Hematopoietic multipotent progenitor cell treated with erythropoietin and hydrocortisone succinate and interleukin-3 and kit ligand, for 6 days (in vitro differentiated cells): ENCODE measurements around the gene ZDHHC3.
"Not testable (repeated sequence)": the region's sequence is repeated elsewhere in the genome, so short reads cannot be mapped to it uniquely, and the experiment has no call there.

ENCODE experiments used
- DNase-seq: peaks from one replicate; pipeline ENCODE4 v3.0.0-alpha.2; 2015

ZDHHC3 gene

DNA sequence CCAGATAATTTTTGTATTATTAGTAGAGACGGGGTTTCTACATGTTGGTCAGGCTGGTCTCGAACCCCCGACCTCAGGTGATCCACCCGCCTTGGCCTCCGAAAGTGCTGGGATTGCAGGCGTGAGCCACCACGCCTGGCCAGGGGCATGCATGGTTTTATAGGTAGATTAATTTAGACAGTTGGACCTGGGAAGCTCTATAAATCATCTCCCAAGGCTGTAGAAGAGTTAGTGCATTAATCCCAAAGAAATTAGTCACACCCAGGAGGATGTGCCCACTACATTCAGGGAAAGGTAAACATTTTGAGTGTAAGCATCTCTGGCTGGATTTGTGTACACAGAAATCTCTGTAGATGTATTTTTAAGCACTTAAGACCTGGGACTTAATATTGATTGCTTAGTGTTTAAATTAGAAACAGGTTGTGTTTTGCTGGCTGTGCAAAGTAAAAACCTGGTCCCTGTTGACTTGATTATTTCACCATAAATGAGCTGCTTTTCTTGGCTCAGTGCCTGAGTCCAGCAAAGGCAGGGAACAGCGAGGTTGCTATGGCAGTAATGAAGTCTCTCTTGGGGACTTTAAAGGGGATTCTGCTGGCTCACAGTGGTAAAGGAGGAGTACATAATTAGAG is 19.3 kb upstream of the ZDHHC3 start:
- DNase-seq, result no peak

DNA sequence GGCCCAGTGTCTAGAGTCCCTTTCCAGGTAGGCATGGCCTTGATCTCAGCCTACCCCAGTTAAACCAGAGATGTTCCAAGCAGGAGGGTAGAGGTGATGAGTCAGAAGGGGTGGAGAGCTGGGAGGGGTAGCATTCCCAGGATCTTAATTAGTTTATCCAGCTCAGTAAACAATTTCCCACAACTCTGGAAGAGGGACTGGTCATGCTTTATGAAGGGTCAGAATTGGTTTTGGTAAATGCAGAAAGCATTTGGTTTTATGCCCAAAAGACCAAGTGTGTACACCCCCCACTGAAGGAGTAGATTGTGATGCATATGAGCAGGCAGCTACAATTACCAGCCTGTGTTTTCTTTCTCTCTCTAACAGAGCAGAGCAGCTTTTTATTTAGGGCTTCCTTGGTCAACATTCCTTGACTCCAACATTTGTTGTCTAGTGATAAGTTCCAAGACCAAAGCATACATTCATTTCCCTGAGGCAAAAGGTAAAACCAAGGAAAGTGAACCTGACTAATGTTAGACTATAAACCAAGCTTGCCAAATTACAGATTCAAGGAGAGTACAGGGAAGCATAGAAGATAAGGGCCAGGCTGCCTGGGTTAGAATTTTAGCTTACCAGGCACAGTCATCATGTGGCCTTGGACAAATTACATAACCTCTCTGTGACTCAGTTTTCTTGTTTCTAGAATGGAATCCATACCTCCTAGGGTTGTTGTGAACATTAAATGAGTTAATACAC is 17.7 kb upstream of the ZDHHC3 start:
- DNase-seq, result no peak

DNA sequence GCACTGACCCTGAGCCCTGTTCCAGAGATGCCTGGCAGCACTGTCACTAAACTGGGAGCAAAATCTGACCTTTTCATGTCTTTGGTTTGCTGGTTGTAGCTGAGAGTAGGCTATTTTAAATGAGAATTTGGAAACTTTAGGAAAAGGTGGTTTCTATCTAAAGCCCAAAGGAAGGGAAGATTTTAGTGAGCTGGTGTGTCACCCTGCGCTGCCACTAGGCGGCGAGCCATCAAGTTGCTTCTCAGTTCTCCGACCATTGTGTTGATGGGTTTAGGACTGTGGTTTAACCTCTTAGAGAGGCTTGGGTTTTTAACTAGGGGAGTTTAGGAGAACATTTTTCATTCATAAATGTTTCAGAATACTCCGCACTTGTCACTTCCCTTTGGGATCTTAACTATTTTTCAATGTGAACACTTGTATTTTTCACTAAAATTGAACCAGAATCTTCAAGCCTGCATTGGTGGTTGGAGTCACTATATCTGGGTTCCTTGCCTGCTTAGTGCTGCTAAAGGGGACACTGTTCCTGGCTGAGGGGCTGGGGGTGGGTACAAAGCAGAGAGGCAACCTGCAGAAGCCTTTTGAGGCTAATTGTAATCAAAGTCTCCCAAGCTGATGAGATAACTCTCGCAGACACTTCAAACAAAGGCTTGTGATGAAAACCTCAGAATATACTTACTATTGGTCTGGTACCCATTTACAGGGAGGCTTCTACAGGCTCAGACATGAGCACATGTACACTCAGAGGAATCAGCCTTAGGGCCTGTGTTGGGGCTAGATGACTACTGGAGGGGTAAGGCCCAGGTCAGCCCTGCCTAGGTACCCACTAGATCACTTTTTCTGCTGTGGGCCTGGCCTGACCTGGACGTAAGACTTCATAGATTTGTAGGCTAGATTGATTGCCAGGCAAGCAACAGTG is 16.8 kb upstream of the ZDHHC3 start:
- peak; percentile 74 for DNase-seq

DNA sequence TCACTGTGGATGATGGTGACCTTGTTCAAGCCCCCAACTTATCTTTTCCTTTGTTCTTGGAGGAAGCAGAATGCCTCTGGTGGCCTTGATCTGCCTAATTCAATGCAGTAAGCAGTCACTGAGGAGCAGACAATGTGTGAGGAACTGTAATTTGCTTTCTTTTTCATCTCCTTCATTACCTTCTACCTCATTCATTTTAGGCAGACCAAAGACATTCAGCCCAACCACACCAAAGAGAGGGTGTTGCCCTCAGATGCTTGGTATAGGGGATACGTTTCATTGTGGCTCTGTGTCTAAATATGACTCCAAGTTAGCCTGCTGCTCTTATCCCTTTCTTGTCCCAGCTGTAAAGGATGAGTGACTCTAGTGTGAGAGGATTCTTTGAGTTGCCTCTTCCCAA is 15.4 kb upstream of the ZDHHC3 start:
- DNase-seq, result no peak

DNA sequence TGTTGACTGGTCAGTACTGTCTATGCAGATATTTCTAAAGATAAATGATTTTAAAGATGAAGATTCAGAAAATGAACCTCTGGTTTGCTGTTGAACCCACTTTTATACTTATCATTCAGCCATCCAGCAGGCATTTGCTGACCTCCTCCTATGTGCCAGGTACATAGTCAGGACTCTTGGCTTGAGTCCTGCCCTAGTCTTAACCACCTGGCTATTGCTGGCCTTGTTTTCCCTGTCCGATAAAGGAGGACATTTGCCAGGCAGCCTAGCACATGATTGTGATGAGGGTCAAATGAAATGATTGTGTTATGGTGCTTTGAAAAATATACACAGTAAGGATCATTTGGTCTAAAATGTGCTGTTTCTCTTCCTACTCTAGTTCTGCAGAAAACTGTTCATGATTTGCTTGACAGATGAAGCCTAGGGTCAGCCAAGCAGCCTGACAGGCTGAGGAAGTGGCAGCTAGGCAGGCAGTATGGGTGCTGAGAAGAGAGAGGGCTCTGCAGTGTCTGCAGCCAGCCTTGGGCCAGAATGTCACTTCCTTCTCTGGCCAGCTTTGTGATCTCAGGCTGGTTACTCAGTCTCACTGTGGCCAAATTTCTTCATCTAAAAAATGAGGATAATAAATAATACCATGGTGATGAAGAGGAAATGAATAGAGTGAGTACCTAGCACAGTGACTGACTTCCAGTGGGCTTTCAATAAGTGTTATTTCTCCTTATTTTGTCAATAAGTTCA is 13.8 kb upstream of the ZDHHC3 start:
- no peak for DNase-seq

DNA sequence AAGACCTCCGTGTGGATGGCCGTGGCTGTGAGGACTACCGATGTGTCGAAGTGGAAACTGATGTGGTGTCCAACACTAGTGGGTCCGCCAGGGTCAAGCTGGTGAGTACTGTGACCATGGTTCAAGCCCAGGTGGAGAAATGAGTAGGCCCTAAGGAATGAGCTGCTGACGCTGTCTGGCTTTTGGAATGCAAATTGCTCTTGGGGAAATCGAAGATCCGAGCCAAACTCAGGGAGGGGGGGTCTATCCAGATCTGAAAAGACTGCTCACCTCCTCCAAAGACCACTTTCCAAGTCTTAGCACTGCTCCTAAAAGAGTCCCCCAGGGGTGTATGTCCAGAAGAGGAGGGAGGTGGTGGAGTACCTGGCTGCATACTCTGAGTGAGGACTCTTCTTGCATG is 13.2 kb upstream of the ZDHHC3 start:
- no peak for DNase-seq

DNA sequence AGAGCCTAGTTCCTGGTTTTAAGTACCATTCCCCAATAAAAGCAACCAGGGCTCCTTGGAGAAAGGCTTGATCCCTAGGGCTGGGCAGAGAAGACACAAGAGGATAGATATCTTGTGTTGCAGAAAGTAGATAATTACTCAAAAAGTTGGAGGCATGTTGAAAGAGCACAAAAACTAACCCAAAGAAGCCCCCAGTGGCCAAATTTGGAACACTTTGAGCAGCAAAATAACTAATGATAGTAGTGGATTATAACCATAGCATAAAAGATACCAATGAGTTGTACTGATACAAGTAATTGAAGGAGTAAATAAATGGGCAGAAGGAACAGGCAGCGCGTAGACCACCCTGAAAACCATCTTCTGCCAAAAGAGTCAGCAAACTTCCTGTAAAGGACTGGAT is 12.1 kb upstream of the ZDHHC3 start:
- peak; percentile 72 for DNase-seq

DNA sequence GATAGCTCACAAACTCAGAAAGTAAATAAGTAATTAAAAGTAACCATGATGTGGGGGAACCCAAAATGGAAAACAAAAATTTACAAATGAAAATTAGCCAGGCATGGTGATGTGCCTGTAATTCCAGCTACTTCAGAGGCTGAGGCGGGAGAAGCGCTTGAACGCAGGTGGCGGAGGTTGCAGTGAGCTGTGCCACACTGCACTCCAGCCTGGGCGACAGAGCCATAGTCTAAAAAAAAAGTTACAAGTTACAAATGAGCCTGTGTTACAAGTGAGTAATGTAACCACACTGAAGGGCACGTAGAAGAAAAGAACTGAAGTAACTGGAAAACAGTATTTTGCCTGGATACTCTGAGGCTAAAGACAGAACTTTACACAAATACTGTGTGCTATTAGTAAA is 11.4 kb upstream of the ZDHHC3 start:
- DNase-seq, result no peak

DNA sequence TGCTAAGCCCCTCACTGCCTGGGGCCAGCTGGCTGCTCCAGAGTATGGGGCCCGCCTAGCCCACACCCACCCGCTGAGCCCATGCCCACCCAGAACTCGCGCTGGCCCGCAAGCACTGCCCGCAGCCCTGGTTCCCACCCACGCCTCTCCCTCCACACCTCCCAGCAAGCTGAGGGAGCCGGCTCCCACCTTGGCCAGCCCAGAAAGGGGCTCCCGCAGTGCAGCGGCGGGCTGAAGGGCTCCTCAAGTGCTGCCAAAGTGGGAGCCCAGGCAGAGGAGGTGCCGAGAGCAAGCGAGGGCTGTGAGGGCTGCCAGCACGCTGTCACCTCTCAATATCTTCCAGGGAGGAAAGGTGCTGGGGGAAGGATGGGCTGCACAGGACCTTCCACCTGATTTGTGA is 10.4 kb upstream of the ZDHHC3 start:
- not testable (repeated sequence) for DNase-seq

DNA sequence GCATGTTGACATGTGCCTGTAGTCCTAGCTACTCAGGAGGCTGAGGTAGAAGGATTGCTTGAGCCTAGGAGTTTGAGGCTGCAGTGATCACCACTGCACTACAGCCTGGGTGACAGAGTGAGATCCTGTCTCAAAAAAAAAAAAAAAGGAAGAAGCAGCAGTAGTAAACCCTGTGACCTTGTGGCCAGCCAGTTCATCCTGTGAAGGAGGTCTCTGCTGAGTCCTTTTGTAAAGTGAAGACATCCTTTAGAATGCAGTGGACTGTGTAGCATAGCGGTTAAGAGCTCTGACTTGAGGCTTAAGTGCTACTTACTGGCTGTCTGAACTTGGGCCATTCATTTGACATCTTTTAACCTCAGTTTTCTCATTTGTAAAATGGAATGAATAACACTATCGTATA is 8.4 kb upstream of the ZDHHC3 start:
- no peak for DNase-seq

DNA sequence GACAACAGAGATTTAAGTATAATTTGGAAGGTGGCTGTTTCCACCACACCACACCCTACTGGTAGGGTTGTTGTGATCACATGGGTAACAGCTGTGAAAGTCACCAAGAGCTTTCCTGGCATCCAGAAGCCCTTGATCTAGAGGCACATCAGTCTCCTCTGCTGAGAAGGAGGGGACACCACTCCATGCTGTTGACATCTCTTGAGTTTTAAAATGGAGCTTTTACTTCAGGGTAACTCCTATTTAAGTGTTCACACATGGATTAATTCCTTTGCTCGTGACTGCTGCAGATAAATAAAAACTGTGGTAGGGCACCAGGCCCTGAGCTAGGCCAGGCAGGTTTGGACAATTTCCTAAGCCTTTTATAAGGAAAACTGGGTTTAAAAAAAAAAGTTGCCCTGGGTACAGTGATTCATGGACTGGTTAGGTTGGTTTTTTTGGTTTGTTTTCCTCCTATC is 7.5 kb upstream of the ZDHHC3 start:
- peak; percentile 35 for DNase-seq

DNA sequence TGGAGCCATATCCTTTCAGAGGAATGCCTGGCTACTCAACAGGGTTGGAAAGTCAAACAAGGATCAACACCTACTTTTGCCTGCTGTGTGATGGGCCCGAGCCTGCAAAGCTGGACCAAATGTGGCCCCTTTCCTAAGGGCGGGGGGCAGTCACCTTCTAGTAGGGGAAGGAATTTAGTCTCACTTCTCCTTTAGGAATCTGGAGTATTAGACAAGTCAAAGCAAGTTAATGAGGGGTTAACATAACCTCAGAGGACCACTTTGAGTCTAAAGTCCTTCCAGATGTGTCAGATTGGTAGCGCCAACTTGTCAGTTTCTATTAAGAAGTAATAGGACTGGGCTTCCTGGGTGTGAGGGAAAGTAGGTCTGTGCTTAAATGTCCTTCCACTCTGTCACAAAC is 6.8 kb upstream of the ZDHHC3 start:
- no peak for DNase-seq

DNA sequence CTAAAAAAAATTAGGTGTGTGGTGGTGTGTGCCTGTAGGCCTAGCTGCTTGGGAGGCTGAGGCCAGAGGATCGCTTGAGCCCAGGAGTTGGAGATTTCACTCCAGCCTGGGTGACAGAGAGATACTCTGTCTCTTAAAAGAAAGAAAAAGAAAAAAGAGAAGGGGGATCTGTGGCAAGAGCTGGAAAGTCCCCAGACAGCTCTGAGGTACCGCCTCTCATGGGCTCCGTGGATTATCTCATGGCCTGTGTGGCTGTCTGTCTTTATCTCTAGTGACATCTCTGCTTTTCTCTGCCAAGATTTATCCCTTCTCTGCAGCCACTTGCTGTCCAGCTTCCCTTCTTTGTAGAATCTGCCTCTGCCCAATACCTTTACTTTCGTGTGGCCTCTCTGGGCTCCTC is 5.8 kb upstream of the ZDHHC3 start:
- DNase-seq, result no peak

DNA sequence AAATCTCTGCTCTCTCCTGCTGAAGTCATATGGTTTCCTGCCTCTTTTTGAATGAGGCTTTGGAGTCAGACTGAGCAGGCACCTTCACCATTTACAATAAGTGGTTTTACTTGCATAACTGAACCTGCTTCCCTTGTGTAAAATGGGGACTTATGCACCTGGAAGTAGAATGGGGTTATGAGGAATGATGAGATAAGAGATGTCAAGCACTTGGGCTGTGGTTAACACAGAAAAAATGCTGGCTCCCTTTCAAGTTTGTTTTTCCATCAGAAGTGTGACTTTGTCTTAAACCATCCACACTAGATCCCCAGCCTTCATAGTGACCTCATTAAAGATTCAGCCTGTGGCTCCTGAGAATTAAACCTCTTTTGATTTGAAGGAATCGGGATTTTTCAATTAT is 5.2 kb upstream of the ZDHHC3 start:
- DNase-seq, result peak; percentile 37

DNA sequence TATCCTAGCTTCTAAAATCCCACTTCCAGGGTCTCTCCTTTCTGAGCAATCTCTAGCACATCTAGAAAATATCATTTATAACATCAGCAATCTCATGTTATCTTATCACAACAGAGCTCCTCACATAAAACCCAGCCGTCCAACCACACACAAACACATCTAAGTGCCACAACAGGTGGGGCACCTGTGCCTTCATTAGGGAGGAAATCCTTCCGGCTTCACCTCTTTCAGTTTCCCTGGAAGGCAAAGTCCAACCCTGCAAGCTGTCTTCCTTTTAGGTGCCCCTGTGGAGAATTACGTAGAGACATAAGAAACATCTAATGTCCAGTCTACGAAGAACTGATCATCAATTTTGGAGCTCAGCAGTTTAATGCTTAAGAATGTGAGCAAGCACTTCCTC is 1.6 kb downstream of the ZDHHC3 start:
- no peak for DNase-seq

DNA sequence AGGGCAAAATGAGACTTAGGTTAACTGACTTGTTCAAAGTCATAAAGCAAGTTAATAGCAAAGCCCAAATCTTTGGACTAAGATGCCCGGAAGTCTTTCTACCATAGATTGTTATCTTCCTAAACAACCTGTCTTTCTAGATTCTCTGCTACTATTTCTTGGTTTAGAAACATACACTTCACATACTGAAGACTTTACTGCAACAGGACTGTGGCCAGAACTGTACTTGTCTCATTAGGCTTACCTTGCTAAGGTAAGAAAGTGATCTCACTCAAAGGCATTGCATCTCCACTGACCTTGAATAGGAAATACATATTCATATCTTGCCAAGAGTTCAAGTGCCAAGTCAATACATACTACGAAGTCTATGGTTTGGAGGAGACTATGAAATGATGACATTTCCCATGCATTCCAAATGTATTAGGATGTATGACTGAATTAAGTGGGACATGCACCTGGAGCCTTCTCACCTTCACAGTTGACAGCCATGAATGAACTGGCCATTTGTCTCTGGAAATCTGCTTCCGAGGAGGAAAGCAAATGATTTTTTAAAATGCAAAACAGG is 5.0 kb downstream of the ZDHHC3 start:
- DNase-seq, result no peak

DNA sequence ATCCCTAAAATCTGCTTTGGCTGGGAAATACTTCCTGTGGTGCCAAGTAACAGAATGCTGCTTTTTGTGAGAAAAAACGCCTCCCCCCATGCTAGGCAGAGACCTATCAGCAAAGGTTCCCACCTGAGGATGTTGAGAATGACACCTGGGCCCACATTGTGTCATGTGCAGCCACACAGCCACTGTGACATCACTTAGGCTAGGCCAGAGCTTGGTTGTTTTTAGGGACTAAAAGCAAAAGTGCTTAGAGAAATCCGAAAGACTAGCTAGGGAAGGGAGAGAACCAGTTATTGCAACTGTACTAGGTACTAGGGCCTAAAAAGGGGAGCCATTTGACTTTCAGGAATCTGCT is 6.2 kb downstream of the ZDHHC3 start:
- DNase-seq, result no peak

DNA sequence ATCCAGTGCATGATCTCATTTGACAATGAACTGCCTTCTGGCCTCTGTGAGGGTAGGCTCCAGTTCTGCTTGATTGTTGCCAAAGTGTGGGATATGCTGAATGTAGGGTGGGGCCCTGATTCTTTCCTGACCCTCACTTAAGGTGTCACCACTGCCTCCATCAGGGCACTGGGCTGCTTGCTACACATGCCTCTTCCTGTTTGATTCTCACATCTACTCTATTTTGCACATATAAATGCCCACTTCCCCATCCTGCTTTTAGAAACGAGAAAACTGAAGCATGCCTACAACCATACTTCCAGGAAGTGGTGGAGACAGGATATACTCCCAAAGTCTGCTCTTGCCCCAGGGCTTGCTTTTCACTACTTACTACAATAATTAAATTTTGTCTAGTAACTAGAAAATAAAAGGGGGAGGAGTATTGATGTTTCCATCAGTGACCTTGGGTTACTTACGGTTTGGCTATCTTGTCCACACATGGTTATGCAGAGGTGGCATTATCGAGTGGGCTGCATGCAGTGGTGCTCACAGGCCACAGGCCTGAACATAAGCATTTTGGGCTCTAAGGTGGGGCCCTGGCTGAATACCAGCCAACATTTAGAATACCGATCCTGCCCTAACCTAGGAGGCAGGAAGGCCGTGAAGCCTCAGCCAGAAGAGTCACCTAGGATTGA is 6.7 kb downstream of the ZDHHC3 start:
- peak; percentile 54 for DNase-seq

DNA sequence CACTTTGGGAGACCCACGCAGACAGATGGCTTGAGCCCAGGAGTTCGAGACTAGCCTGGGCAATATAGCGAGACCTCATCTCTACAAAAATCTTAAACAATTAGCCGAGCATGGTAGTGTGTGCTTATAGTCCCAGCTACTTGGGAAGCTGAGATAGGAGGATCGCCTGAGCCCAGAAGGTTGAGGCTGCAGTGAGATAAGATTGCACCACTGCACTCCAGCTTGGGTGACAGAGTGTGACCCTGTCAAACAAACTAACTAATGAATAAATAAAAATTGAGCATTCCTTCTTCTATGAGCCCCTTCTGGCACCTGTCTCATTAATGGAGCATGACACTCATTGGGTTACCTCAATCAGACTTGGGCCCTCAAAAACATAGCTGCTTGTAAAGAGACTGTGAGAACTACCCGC is 7.5 kb downstream of the ZDHHC3 start:
- DNase-seq, result peak; percentile 78

DNA sequence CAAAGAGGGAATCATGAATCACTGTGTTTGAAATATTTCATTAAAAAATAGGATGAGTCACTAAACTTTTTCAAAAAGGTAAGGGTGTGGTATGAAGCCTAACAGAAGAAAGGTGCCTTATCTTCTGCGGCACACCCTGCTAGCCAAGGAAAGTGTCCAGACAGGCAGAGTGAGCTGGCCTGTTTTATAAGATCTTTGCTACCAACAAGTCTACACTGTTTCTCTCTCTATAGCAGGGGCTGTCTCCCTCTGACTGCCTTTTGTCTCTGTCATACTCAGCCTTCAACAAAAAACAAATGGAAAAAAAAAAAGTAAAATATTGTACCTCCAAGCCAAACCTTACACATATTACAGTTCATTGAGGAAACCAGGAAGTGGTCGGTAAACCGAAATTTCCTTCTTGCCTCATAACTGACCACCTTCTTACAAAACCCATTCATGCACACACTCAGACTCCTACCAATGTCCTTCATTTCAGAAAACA is 9.1 kb downstream of the ZDHHC3 start:
- peak; percentile 76 for DNase-seq

DNA sequence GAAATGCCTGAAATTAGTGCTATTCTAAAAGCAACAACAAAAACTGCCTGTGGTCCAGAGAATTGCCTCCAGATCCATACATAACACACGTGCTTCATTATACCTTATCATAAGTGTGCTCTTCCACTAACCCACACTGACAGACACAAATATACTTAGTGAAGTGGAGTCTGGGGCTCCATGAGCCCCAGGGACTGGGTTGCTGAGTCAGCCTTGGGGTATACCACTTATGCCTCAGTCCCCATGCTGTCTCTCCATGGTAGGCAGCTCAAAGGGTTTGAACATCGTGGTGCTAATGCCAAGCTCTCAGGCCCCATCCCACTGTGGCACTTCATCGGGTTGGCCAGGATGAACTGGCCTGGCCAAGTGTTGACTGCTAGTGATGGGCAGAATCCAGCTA is 10.8 kb downstream of the ZDHHC3 start:
- DNase-seq, result no peak
